ENCODE measurements around the gene GGA1.

Gene GGA1

DNA sequence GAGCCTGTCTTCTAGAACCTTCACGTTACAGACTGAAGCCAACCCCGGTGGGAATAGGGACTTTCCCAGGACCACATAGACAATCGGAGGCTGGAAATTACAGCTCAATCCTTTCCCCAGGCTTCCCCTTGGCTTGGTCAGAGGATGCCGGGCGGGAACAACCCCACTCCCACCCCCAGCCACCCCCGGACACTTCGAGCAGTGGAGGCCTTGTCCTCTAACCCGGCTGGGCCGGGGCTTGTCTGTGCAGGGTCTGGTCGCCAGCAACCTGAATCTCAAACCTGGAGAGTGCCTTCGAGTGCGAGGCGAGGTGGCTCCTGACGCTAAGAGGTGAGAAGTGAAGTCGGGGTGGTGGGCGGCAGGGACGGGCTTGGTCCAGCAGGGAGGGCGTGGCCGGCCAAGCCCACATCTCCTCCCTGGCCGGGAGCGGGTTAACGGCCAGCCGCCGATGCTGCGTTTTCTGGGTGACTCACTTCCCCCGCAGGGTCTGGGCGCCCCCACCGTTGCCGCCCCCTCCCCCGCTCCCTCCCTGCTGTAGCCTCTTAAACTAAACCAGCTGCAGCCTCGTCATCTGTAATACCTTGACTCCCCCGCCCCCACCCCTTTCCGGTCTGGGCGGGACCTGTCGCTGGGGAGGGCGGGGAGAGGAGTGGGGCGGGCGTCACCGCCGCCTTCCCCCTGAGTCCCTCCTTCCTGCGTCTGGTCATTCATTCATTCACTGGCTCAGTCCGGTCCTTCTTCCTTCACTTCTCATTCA, 68.3 kb downstream of the GGA1 start:
- DNase-seq: peak; percentile 96

DNA sequence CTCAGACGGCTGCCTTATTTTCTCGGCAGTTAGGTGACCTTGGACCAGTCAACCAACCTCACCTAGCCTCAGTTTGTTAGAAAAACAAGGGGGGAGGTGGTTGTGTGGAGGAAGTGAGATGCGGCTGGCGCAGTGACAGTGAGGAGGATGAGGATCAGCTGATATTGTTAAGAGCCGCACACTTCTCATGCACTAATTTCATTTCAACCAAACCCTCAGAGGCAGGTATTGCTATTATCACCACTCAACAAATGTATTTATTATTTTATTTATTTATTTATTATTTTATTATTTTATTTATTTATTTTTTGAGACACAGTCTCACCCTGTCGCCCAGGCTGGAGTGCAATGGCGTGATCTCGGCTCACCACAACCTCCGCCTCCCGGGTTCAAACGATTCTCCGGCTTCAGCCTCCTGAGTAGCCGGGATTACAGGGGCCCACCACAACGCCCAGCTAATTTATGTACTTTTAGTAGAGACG, 68.9 kb downstream of the GGA1 start:
- DNase-seq: no peak

DNA sequence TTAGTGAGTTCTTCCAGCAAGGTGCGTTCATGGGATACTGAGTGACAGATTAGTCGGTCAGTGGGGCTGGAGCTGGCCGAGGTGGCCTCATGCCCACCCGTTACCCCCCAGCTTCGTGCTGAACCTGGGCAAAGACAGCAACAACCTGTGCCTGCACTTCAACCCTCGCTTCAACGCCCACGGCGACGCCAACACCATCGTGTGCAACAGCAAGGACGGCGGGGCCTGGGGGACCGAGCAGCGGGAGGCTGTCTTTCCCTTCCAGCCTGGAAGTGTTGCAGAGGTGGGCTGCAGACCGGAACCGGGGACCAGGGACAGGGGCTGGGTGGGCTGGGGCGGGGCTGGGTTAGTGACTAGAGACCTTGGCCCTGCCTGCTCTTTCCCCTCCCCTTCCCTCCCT, 69.7 kb downstream of the GGA1 start:
- DNase-seq: no peak

DNA sequence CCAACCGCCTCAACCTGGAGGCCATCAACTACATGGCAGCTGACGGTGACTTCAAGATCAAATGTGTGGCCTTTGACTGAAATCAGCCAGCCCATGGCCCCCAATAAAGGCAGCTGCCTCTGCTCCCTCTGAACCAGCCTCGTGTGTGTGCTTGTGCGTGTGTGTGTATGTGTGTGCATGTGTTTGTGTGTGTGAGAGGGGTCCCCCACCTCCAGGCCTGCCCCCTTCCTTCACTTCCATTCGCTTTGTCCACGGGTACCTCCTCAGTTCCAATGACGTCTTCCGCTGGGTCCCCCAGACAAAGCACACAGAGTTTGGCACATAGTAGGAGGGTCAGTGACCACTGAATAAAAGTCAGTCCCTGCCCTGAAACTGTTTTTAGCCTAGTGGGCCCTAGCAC, 71.0 kb downstream of the GGA1 start:
- no peak for DNase-seq

DNA sequence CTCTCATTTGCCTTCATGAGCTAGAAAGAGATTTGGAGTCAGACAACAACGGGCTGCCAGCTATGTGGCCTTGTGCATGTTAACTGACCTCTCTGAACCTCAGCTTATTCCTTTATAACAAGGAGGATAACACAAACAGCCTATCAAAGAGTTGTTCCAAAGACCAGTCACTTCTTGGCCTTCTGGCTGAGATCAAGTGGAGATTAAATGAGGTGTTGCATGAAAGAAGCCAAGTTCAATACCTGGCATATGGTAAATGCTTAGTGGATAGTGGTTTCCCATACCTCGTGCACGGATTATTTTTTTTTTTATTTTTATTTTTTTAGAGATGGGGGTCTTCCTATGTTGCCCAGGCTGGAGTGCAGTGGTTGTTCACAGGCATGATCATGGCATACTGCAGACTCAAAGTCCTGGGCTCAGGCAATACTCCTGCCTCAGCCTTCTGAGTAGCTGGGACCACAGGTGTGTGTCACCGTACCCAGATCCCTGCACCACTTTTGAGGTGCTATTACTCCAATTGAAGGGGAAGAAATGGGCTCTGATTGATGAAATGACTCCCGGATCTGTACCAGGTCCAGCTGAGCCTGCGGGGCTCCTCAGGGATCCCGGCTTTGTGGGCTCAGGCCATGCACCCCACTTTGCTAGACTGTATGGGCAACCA, 71.7 kb downstream of the GGA1 start:
- DNase-seq: no peak

DNA sequence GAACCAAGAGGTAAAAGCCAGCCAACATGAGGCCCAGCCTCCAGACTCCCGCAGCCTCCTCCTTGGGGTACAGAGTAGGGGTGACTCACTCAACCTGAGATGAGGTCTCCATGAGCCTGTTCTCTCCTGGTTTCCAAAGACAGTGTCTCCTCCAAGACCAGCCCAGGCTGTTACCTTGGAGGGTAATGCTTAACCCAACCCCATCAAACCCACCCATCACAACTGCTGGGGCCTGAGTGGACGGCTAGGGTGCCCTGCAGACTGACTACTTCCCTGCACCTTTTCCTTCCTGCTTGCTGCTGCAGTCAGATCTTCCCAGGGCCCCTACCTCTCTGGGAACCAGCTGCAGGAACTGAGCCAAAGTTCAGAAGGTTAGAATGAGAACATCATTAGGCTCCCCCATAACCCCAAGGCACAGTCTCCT, 72.4 kb downstream of the GGA1 start:
- no peak for DNase-seq

DNA sequence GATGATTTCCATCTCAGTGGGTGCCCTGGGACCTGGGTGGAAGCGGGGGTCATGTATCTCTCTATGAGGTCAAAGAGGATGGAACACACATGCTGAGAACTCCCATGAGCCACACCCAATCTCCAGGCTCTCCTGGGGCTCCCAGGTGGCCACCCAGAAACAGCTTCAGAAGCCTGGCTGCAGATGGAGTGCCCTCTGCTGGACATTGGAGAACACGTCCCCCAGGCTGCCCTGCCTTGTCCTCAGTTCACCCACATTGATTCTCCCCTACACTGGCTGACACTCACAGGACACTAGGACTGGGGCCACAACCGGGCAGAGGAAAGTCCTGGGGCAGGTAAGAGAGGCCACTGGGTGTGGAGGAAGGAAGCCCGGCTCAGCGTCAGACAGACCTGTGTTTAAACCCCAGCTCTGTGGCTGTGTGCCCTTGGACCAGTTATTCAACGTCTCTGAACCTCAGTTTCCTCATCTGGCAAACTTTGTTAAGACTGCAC, 73.0 kb downstream of the GGA1 start:
- peak; percentile 71 for DNase-seq
